22Rv1 (cell line): ENCODE data around the gene MAPK6.

Source experiments
- ZFX ChIP-seq: fragments of 450-650 bp; IDR thresholded peaks from 2 replicates; pipeline ENCODE4 v1.6.1; 2017; ENCODE audit warnings: antibody characterized with exemption, borderline replicate concordance
- TF ChIP-seq, protein P1 (sequence below): fragments of 450-650 bp; IDR thresholded peaks from 2 replicates; pipeline ENCODE4 v1.5.1; 2017; ENCODE audit warnings: mild to moderate bottlenecking

DNA sequence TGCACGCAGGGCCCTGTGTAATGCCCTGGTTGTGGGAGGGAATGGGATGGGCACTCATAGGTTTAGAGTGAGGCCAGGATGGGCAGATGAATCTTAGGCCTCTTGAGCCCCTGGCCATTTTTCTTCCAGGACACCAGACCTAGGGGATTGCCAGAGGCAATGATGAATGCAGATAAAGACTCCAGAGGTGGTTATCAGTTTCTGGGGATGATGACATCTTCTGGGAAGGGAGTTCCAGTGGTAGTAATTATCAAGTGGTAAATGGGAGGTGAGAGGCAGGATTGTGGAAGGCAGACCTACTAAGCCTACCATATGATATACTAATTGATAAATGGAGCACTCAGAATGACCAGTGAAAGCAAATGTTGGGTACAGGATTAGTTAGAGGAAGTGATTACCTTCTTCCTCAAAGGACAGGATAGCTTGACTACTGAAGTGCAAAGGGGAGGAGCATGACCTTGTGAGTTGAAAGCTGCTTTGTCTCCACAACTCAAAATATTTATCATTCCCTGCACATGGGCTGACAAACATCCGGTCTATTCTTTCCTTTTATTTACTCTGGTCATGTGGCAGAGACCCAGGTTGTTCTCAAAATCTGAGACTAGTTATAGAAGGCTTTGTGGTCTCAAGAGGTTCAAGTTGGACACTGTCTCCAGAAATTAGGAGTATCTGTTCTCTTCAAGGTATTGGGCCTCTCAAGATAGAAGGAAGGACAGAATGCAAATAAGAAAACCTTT is 10.2 kb upstream of the MAPK6 start:
- TF ChIP-seq, protein P1, sequence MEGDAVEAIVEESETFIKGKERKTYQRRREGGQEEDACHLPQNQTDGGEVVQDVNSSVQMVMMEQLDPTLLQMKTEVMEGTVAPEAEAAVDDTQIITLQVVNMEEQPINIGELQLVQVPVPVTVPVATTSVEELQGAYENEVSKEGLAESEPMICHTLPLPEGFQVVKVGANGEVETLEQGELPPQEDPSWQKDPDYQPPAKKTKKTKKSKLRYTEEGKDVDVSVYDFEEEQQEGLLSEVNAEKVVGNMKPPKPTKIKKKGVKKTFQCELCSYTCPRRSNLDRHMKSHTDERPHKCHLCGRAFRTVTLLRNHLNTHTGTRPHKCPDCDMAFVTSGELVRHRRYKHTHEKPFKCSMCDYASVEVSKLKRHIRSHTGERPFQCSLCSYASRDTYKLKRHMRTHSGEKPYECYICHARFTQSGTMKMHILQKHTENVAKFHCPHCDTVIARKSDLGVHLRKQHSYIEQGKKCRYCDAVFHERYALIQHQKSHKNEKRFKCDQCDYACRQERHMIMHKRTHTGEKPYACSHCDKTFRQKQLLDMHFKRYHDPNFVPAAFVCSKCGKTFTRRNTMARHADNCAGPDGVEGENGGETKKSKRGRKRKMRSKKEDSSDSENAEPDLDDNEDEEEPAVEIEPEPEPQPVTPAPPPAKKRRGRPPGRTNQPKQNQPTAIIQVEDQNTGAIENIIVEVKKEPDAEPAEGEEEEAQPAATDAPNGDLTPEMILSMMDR: no peak
- no peak for TF ChIP-seq ZFX
